Measurements from ENCODE around the gene FUS. TPM values are rescaled to one million over a fixed set of nuclear protein-coding genes. Genes with fewer than 3 reads are reported as not detected.

Gene FUS
- total and polyA plus RNA-seq, 2 of the 13 experiments (the other 11 are each of a cell fraction or from before 2014, with no cell fraction given): 68.1 to 168 TPM

DNA sequence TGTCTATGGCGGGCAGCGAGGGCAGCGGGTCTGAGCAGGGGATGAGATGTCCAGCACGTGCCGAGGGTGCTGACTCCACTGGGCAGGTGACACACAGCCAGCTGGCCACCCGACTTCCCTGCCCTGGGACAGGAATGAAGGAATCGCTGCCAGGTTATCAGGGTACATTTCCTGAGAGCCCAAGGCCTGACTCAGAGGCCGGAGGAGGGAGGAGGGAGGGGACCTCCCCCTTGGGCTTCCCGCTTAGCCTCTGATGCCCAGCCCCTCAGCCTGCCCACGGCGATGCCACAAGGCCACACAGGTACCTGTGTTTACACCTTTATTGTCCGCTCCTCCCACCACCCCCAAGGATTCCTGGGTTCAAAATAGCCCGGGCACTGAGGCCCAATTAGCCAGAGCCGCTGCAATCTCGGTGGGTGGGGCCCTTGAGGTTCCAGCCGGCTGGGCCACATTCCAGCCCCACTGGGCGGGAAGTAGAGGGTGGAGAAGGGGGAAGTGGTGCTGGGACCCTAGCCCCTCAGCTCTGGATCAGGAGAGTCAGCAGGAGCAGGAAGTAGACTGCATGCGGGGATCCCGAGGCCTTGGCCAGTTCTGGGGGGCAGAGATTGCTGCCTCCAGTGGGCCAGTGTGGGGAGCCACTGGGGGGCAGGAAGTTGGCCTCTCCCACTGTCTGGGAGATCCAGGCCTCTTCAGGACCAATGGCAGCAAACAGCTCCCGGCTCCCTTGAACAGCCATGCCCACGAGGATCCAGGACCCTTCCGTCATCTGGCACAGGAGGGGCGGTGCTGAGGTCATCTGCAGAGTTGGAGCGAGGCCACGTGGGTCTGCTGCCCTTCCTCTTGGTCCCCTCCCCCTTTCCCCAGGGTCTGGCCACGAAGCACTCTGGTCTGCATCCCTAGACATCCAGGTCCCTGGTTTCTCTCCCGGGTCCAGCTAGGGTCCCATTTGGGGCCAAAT, 41.0 kb upstream of the FUS start (continued):
- TF ChIP-seq, protein P1, sequence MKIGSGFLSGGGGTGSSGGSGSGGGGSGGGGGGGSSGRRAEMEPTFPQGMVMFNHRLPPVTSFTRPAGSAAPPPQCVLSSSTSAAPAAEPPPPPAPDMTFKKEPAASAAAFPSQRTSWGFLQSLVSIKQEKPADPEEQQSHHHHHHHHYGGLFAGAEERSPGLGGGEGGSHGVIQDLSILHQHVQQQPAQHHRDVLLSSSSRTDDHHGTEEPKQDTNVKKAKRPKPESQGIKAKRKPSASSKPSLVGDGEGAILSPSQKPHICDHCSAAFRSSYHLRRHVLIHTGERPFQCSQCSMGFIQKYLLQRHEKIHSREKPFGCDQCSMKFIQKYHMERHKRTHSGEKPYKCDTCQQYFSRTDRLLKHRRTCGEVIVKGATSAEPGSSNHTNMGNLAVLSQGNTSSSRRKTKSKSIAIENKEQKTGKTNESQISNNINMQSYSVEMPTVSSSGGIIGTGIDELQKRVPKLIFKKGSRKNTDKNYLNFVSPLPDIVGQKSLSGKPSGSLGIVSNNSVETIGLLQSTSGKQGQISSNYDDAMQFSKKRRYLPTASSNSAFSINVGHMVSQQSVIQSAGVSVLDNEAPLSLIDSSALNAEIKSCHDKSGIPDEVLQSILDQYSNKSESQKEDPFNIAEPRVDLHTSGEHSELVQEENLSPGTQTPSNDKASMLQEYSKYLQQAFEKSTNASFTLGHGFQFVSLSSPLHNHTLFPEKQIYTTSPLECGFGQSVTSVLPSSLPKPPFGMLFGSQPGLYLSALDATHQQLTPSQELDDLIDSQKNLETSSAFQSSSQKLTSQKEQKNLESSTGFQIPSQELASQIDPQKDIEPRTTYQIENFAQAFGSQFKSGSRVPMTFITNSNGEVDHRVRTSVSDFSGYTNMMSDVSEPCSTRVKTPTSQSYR (CRISPR knock-in tag; IDR thresholded peaks at IDR 0.05; ENCODE audit: borderline replicate concordance): peak; percentile 66
- no peak for TF ChIP-seq ZNF788 (CRISPR knock-in tag; IDR thresholded peaks at IDR 0.05; ENCODE audit: borderline replicate concordance)
- TF ChIP-seq PCBP2 (optimal IDR thresholded peaks at IDR 0.05; ENCODE audit: low read depth, low read length, poor library complexity, severe bottlenecking): no peak
- no peak for TF ChIP-seq SP1 (IDR thresholded peaks at IDR 0.05)
- no peak; the same call in 1 of the 2 replicates for TF ChIP-seq SP1 (CRISPR knock-in tag; IDR thresholded peaks at IDR 0.05)
- TF ChIP-seq, protein P2, sequence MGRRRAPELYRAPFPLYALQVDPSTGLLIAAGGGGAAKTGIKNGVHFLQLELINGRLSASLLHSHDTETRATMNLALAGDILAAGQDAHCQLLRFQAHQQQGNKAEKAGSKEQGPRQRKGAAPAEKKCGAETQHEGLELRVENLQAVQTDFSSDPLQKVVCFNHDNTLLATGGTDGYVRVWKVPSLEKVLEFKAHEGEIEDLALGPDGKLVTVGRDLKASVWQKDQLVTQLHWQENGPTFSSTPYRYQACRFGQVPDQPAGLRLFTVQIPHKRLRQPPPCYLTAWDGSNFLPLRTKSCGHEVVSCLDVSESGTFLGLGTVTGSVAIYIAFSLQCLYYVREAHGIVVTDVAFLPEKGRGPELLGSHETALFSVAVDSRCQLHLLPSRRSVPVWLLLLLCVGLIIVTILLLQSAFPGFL (CRISPR knock-in tag; IDR thresholded peaks at IDR 0.05): no peak
- TF ChIP-seq, protein P3, sequence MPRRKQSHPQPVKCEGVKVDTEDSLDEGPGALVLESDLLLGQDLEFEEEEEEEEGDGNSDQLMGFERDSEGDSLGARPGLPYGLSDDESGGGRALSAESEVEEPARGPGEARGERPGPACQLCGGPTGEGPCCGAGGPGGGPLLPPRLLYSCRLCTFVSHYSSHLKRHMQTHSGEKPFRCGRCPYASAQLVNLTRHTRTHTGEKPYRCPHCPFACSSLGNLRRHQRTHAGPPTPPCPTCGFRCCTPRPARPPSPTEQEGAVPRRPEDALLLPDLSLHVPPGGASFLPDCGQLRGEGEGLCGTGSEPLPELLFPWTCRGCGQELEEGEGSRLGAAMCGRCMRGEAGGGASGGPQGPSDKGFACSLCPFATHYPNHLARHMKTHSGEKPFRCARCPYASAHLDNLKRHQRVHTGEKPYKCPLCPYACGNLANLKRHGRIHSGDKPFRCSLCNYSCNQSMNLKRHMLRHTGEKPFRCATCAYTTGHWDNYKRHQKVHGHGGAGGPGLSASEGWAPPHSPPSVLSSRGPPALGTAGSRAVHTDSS (CRISPR knock-in tag; conservative IDR thresholded peaks at IDR 0.05): no peak
- no peak for TF ChIP-seq CREM (IDR thresholded peaks at IDR 0.05)
- TF ChIP-seq CREM (CRISPR knock-in tag; IDR thresholded peaks at IDR 0.05): no peak
- TF ChIP-seq JARID2 (CRISPR knock-in tag; IDR thresholded peaks at IDR 0.05; ENCODE audit: insufficient replicate concordance): no peak
- TF ChIP-seq HES4 (CRISPR knock-in tag; IDR thresholded peaks at IDR 0.05; ENCODE audit: borderline replicate concordance): peak; percentile 49; the same call in 1 of the 2 replicates
- TF ChIP-seq MXD4 (CRISPR knock-in tag; IDR thresholded peaks at IDR 0.05): 0 out of 2 replicates have a peak, but pooled peaks have one; percentile 58
- no peak for TF ChIP-seq ZMYM2 (CRISPR knock-in tag; IDR thresholded peaks at IDR 0.05)
- no peak for TF ChIP-seq CC2D1A (CRISPR knock-in tag; IDR thresholded peaks at IDR 0.05)
- TF ChIP-seq HMGA1 (CRISPR knock-in tag; conservative IDR thresholded peaks at IDR 0.05): no peak
- no peak for TF ChIP-seq POLR2G (IDR thresholded peaks at IDR 0.05; ENCODE audit: low read depth, low read length)
- TF ChIP-seq SMARCE1 (IDR thresholded peaks at IDR 0.05; ENCODE audit: borderline replicate concordance): no peak
- no peak for TF ChIP-seq ZBTB1 (CRISPR knock-in tag; IDR thresholded peaks at IDR 0.05; ENCODE audit: borderline replicate concordance)
- TF ChIP-seq KDM5B (CRISPR knock-in tag; IDR thresholded peaks at IDR 0.05; ENCODE audit: borderline replicate concordance): no peak
- TF ChIP-seq, protein P4, sequence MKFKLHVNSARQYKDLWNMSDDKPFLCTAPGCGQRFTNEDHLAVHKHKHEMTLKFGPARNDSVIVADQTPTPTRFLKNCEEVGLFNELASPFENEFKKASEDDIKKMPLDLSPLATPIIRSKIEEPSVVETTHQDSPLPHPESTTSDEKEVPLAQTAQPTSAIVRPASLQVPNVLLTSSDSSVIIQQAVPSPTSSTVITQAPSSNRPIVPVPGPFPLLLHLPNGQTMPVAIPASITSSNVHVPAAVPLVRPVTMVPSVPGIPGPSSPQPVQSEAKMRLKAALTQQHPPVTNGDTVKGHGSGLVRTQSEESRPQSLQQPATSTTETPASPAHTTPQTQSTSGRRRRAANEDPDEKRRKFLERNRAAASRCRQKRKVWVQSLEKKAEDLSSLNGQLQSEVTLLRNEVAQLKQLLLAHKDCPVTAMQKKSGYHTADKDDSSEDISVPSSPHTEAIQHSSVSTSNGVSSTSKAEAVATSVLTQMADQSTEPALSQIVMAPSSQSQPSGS (CRISPR knock-in tag; IDR thresholded peaks at IDR 0.05): no peak
- no peak for TF ChIP-seq PAX8 (CRISPR knock-in tag; IDR thresholded peaks at IDR 0.05; ENCODE audit: borderline replicate concordance)
- TF ChIP-seq ZNF224 (CRISPR knock-in tag; IDR thresholded peaks at IDR 0.05): no peak
- no peak for TF ChIP-seq HNF4G (IDR thresholded peaks at IDR 0.05; ENCODE audit: borderline replicate concordance, low read depth, low read length)
- TF ChIP-seq HNF4G (CRISPR knock-in tag; IDR thresholded peaks at IDR 0.05; ENCODE audit: borderline replicate concordance, low read depth): 0 out of 2 replicates have a peak, but pooled peaks have one; percentile 18

Measured in HepG2 (cell line).